Stimulated activated CD4-positive, alpha-beta T cell treated with anti-CD3 and anti-CD28 coated beads, Interleukin-15, amount 100 ng/mL, for 48 hours (primary cell): ENCODE data around the gene RHOC.

Source experiments
- DNase-seq, 2 donors: peaks; one replicate each; pipeline ENCODE4 v3.0.0-alpha.2; 2020; ENCODE audit warnings: low read depth in 2 of 2

Gene RHOC

DNA sequence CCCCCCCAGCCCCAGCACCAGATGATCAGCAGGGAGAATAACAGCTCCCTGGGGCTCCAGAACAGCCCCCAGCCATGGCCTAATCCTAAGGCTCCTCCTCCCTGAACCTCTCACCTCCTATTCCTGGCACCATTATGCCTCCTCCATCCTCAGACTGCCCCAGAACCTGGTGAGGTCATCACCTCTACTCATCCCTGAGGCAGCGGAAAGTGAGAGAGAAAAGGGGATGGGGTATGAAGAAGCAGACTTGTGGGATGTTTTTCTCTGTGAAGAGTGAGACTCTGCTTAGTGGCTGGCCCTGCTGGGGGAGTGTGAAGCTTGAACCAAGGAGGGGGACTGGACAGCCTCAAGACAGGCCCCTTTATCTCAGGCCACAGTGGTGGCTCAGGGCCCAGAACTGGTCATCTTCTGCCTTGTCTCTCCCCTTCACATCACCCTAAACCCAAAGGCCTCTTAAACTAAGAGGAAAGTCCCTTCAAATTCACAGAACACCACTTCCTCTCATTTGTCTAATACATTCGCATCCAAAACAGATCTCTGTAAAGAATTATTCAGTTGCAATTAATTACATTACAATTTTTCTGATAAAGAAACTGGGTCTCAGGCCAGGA is 10.4 kb upstream of the RHOC start:
- no peak for DNase-seq

- DNase-seq, result peak; percentile 52 to 77
These were observed 9.3 kb upstream of the RHOC start for GRCh38 chr1:112716133-112716720.

DNA sequence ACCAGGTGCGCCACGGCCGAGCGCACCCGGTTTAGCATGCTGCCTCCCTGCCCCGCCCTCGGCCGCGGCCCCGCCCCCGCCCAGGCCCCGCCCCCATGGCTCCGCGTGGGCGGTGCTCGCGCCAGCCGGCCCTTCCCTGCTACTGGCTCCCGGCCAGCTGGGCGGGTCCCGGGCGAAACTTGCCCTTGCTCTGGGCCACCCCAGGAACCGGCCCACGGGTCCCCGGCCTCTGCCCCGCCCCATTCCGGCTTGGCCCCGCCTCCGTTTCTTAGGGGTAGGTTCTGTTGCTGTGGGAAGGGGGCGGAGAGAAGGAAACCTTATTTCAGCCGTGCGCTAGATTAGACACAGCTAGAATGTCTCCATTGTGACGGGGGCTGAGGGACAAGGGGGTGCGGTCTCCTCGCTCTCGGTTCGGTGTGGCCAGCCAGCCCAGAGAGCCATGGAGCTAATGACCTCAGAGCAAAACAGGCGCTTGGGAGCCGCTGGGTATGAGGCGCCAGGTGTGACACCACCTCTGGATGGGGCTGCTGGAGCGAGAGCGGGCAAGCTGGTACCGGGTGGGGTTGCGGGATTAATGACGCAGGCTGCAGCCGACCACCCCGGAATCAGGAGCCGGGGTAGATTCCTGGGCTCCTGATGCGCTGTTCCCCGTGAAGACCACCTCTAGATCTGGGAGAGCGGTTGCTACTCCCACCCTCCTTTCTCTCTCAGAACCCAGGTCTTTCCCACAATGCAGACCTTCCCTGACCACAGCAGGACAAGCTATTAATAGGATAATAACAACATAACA is 8.5 kb upstream of the RHOC start, which contains the start of gene PPM1J:
PPM1J (minus strand) TSS at position 69 of the 790 bp plus-strand sequence; CDS start at position 38, 31 bp downstream.
- DNase-seq, result peak; percentile 89 to 94

DNA sequence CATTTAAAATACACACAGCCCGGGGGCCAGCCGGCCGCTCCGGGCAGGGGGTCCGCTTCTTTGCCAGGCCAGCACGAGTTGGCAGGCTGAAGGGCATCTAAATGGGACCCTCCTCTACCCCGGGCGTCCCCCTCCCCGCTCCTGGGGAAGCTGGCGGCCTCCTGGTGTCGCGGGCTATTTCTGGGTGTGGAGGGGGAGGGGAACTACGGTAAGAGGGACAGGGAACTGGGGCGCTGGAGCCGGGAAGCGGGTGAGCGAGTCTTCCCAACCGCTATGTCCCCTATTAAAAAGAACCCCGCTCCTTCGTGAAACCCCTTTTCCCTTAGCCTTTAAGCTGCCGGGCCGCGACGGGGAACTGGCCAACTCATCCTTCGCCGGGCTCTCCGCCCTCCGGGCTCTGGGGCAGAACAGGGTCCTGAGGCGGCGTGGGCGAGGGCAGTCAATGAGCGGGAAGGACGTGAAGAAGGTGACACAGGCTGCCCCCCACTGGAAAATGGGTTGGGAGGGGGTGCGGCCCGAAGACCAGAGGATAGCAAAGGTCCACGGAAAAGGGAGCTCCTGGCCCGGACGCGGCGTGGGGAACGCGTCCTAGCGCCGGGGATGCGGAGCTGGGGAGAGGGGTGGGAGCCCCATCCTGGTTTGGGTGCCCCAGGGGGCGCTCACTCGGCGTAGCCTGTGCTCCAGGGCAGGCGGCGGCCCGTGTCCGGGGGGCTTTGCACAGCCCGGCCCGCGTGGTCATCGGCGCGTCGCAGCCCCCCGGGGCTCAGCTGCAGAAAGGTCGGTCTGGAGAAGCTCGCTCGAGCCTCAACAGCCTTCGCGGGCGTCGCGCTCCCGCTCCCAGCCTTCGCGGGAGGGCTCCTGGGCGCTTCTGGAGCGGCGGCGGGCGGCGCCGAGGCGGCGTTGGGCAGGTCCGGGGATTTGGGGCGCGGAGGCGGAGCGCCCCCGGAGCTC is 7.7 kb upstream of the RHOC start:
- DNase-seq, result no peak

DNA sequence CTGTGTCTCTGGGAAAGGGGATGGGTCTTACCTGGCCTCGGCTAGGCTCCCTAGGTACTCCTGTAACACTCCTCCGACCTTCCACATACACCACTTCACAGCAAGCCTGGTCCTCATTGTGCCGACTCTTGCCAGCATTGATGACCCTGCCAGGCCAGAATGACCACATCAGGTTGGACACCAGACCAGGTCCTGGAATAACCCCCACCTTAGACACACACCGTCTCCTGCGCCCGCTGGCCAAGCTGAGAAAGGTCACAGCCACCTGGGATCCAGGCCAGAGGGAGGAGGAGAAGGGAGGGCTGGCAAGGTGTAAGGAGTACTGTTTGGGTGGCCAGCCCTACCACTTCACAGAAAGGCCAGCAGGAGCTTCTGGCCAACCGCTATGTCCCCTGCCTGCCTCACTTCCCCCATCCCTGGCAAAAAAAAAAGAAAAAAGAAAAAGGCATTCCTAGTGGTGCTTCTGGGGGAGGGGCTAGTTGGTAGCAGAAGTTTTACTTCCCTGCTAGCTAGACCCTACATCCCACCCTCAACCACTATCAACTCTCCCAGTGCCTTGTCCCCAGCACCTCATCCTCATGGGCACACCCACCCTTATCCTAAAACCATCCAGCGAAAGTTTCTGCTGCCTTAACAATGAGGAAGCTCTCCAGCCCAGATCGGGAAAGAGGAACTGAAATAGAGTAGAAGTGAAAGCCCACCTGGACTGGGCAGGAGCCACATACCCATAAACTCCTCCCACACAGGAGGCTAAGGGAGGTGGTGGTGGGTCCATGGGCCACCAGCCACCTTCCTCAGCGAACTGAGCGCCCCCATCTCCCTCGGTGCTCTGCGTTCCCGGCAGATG is 6.8 kb upstream of the RHOC start:
- DNase-seq, result no peak

- no peak for DNase-seq
These were observed 5.8 kb upstream of the RHOC start for GRCh38 chr1:112712701-112713128.

DNA sequence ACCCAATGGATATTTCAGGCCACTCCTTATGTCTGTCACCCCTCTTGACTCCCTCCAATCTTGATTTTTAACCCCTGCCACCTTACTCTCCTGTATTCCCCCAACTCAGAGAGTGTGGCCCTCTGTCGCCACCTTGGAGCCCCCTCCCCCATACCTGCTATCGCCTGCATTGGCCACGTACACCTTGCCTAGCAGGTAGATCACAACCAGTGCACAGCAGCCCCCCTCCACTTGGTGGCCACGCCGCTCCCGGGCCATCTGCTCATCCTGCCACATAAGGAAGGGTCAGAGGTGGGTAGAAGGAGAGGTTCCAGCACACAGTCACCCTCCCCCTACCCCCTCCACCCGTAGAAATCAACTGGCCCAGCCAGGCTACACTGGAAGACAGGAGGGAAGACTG is 5.3 kb upstream of the RHOC start:
- DNase-seq, result no peak

DNA sequence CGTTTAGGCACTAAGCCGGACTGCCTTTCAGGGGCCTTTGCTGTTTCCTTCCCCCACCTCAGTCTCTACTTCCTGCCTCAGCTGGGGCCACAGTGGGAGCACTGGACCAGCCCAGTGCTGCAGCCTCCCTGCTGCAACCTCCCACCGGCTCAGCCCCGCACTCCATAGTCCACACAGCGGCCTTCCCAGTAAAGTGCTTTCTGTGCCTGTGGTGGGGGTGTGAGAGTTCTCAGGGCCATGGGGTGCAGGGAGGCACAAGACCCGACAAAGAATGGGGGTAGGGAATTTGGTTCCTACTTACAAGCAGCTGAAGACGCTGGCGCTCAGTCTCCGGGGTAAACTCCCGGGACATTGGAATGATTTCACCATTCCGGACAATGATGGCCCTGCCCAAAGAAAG is 4.7 kb upstream of the RHOC start:
- no peak for DNase-seq

DNA sequence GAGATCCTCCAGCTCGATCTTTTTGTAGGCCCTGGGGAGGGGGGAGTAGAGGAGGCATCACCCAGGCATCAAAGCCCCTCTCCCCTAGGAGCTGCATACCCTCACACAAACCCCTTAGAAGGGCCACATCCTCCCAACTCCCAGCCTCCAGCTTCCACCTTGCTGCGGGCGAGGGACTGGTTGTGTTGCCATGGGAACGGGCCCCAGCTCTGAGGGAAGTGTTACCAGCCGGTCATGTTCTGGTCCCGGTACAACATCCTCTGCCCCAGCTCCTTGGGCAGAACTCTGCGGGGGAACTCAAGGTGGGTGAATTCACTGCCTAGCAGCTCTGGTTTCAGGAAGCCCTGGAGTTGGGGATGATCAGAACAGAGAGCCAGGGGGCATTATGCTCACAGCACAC is 4.1 kb upstream of the RHOC start:
- no peak for DNase-seq

DNA sequence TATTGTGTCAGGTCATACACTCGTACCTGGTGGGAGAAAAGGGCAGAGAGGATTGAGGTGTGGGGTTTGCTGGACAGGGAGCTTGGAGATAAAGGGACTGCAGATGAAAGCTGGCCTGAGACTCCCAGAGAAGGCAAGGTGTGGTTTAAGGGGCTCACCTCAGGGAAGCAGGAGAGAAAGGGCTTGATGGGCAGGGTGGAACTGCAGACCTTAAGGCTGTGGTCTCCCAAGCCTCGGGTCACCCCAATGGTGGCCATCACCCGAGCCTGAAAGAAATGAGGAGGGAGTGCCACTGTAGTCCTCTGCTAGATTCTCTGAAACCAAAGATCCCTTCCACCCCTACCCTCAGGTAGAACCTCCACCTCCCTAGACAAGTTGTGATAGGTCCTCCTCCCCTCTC is 3.7 kb upstream of the RHOC start:
- no peak for DNase-seq

GRCh38 chr1:112710159-112710558 is 3.2 kb upstream of the RHOC start:
- DNase-seq, result no peak

DNA sequence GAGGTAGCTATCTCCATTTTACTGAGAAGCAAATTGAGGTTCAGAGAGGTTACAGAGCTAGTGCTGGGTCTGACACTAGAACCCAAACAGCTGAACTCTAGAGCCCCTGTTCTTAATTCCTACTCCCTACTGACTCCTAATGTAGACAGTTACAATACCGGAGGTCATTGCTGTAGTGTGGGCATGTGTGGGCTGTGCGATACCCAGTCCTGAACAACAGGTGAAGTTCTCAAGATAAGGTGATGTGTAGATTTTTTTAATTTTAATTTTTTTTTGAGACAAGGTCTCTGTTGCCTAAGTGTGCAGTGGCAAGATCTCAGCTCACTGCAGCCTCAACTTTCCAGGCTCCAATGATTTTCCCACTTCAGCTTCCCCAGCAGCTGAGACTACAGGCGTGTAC is 1.6 kb upstream of the RHOC start:
- DNase-seq, result no peak

DNA sequence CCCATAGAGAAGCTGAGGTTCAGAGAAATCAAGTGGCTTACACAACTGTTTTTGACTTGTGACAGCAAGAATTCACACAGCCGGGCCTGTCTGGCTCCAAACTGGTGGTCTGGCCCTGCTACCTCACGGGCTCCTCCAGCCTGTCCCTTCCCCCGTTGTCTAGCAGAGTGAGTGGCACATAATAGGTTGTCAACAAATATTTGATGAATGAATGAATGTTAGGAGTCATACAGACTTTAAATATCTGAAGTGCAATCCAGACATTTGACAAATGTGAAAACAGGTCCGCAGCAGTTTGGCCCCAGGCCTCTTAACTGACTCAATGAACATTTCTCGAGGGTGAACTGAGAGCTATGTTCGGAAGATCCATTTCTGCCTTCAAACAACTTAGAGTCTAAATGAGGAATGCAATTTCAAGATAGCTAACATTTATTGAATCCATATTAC is 1.1 kb upstream of the RHOC start:
- DNase-seq, result no peak

DNA sequence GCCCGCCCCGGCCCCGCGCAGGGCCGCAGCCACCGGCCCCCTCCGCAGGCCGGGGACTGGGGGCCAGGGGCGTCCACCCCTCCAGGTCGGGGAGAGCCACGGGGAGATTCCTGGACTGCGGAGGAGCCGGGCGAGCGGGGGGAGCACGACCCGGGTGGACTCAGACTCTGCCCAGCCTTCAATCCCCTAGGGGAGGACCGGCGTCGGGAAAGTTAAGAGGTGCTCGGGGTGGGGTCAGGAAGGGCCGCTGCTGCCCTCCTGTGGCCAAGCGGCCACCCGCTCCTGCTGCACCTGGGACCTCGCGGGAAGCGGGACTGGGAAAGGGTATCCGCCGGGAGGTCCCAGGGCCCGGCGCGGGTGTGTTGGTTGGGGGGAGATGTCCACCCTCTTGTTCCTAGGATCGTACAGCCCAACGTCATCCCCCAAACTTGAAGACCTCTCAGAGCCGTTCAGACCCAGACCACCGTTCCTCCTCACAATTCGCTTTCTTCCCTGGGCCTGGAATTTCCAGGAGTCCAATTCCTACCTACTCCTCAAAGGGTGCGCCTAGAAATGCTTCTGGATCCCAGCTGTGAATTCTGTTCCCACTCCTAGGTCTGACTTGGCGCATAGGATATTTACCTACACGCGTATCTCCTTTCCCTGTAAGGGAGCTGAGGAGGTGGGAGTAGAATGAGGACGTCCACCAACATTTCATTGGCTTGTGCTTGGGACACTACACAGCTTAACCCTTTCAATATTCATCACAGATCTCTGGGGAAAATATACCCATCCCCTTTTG is 484 bp upstream of the RHOC start:
- DNase-seq, result peak in 1 of 2 donors; percentile 67

DNA sequence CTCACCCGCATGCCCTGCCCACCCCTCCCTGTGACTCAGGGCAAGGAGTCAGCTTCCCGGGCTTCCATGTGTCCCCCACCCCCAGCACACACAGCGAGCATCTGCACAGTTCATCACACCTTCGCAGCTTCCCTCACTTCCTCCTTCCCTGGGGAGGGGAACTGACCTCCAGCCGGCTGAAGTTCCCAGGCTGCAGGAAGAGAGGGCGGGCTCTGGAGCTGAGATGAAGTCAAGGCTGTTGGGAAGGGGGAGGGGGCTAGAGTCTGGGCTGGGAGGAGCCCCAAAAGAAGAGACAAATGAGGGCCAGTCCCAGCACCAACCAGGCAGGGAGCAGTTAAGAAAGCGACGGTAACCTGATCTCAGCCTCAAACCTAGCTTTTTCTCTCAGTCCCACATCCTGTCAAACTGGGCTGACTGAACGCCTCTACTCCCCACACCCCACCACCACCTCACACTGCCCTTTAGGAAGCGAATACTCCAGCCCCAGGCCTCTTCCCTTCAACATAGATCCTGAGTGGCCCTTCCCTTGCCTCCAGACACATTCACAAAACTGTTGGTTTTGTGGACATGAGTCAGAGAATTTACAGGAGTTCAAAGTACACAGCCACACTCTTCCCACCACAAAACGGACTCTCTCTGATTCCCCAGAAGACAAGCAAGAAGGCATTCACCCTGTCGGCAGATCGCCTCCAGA is 1.8 kb downstream of the RHOC start:
- DNase-seq, result peak in 1 of 2 donors; percentile 48

DNA sequence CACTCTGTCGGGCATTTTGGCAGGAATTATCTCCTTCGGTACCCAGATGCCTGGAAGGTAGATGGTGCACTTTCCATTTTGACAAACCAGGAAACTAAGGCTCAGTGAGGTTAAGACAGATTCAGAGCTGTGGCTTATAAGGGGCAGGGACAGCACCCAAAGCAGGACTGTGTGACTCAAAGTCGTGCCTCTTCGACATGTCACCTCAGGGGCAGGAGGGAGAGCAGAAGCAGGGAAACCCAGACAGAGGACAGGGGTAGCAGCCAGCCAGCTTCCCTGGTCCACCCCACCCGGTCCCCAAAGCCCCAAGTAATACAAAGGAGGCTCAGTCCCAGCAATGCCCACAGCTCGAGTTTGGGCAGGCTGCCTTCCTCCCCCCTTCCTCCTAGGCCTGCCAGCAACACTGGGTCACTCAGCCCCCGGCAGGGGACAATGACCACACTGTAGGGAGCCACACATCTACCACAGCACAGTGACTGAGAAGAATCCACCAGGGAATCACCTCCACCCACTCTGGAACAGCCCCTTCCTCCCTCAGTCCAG is 2.5 kb downstream of the RHOC start:
- no peak for DNase-seq

GRCh38 chr1:112703706-112704105 is 3.2 kb downstream of the RHOC start:
- DNase-seq, result no peak

DNA sequence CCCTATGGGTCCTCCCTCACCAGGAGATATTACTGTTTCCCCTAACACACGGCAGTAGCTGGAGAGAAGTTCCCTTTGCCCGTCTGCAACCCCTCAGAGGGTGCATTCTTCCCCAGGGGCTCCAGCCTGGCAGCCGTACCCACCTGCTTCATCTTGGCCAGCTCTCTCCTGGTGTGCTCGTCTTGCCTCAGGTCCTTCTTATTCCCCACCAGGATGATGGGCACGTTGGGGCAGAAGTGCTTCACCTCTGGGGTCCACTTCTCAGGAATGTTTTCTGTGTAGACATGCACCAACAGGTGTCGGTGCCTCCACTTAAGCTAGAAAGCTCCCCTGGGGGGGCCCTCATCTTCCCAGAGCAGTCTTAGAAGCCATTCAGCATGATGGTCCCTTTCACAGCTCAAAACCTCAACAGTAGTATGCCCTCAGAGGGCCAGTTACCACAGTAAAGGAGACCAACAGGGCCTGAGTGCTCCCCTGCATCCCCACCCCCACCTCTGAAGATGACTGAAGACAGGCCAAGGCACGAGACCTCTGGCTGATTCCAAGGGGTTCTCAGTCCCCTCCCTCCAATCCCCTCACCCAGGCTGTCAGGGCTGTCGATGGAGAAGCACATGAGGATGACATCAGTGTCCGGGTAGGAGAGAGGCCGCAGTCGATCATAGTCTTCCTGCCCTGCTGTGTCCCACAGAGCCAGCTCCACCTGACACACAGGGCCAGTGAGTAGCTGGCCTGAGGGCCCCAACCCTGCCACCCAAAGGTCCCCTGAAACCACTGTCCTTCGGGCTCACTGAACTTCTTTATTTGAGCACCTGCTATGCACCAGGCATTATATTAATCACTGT is 4.3 kb downstream of the RHOC start:
- no peak for DNase-seq
